Measurements from ENCODE around the gene THRB.

The THRB gene

GRCh38 chr3:24258727-24259600, 235.7 kb downstream of the THRB start:
- DNase-seq (ENCODE audit: low read depth) = no peak
- H3K4me3 ChIP-seq (ENCODE audit: low read depth, low read length) = no peak overlapping the region
- no peak for TF ChIP-seq CTCF (conservative IDR thresholded peaks at IDR 0.05; ENCODE audit: low read depth, low read length)

GRCh38 chr3:24258260-24258659, 236.4 kb downstream of the THRB start:
- no peak overlapping the region for H3K4me3 ChIP-seq (ENCODE audit: low read depth, low read length)
- DNase-seq (ENCODE audit: low read depth) = no peak
- TF ChIP-seq CTCF (conservative IDR thresholded peaks at IDR 0.05; ENCODE audit: low read depth, low read length) = no peak

- TF ChIP-seq CTCF (conservative IDR thresholded peaks at IDR 0.05; ENCODE audit: low read depth, low read length) = no peak
- no peak overlapping the region for H3K4me3 ChIP-seq (ENCODE audit: low read depth, low read length)
- DNase-seq (ENCODE audit: low read depth) = no peak
Measured at GRCh38 chr3:24255414-24255813, 239.2 kb downstream of the THRB start.

GRCh38 chr3:24254649-24255048, 240.0 kb downstream of the THRB start:
- TF ChIP-seq CTCF (conservative IDR thresholded peaks at IDR 0.05; ENCODE audit: low read depth, low read length) = no peak
- H3K4me3 ChIP-seq (ENCODE audit: low read depth, low read length) = no peak overlapping the region
- peak; percentile 71 for DNase-seq (ENCODE audit: low read depth)

- H3K4me3 ChIP-seq (ENCODE audit: low read depth, low read length) = no peak overlapping the region
- TF ChIP-seq CTCF (conservative IDR thresholded peaks at IDR 0.05; ENCODE audit: low read depth, low read length) = no peak
- DNase-seq (ENCODE audit: low read depth) = no peak
Measured at GRCh38 chr3:24253336-24253735, 241.3 kb downstream of the THRB start.

- no peak overlapping the region for H3K4me3 ChIP-seq (ENCODE audit: low read depth, low read length)
- no peak for TF ChIP-seq CTCF (conservative IDR thresholded peaks at IDR 0.05; ENCODE audit: low read depth, low read length)
- no peak for DNase-seq (ENCODE audit: low read depth)
Measured at GRCh38 chr3:24249523-24249922, 245.1 kb downstream of the THRB start.

- TF ChIP-seq CTCF (conservative IDR thresholded peaks at IDR 0.05; ENCODE audit: low read depth, low read length) = no peak
- no peak for DNase-seq (ENCODE audit: low read depth)
- no peak overlapping the region for H3K4me3 ChIP-seq (ENCODE audit: low read depth, low read length)
Measured at GRCh38 chr3:24245056-24245455, 249.6 kb downstream of the THRB start.
